IPS DF 19.7 (cell line): ENCODE results near the gene HNRNPLL.
A peak's percentile ranks its signal among the peaks of the same experiment; 100 is the strongest.
"Not testable (repeated sequence)": the region's sequence is repeated elsewhere in the genome, so short reads cannot be mapped to it uniquely, and the experiment has no call there.

Experiments used
- DNase-seq: peaks from one replicate; pipeline ENCODE4 v3.0.0-alpha.2; 2013; ENCODE audit warnings: low read depth, low spot score

Gene HNRNPLL

DNA sequence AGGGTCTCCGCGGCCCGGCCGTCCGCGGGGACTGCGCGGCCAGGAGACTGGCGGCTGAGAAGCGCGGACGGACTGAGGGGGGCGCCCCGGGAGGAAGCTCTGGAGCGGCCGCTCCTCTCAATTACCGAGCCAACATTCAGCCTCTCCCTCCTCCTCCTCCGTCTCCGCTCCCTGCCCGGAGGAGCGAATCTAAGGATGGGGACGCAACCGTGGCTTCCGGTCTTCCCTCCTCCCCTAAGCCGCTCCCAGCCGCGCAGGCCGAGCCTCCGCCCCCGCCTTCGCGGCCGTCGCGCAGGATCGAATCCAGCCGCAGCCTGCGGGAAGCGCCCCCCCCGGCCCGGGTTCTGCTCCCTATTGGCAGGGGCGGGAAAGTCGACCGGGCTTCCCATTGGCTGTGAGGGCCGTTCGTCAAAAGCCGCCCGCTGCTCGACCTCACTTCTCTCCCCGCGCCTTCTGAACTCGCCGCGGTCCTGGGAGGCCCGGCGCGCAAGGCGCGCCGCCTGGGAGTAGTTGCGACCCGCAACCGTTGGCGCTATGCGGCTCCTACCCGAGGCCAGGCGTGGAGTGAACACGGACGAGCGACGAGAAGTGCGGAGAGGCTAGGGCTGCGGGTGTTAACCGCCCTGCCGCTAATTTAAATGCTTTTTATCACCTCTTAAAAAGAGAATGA lies at the start of gene HNRNPLL:
Gene HNRNPLL, minus strand, starts transcription at position 197 of the 670 bp plus-strand sequence. CDS start 302 bp downstream, outside the sequence.
- peak; percentile 84 for DNase-seq

- DNase-seq, result no peak
Observed at GRCh38 chr2:38650717-38651116, 48.0 kb upstream of the HNRNPLL start.

DNA sequence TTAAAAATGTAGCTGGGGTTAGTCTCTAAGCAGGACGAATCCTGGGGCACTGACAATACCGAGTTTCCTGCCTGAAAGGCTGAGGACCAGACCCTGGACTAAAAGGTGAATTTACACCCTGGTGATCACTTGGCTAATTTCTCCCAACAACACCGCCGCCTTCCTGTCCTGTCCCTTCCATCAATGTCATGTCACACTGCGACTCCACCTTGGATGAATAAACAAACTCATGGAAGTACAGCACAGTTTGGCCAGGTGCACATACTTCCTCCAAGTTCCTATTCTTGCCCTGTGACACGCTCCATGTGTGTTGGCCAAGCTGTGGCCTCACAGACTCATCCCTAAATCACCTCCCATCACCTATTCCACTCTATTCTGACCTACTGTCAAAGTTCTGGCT lies 47.3 kb upstream of the HNRNPLL start:
- DNase-seq, result no peak

DNA sequence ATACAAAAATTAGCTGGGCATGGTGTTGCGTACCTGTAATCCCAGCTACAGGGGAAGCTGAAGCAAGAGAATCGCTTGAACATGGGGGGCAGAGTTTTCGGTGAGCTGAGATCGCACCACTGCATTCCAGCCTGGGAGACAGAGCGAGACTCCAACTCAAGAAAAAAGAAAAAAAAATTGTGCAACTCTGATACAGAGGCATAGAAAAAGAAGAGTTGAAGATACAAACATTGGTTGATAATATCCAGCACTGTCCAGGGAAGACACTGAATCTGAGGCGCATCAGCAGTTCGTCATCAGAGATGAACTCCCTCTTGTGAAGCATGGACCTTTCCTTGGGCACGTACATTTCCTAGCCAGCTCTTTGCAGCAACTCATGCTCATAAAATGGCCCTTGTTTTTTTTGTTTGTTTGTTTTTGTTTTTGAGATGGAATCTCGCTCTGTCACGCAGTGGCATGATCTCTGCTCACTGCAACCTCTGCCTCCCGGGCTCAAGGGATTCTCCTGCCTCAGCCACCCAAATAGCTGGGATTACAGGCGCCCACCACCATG lies 46.5 kb upstream of the HNRNPLL start:
- DNase-seq, result no peak

- no peak for DNase-seq
Observed at GRCh38 chr2:38648107-38648761, 45.5 kb upstream of the HNRNPLL start.

GRCh38 chr2:38643683-38644511 lies 41.2 kb upstream of the HNRNPLL start:
- DNase-seq, result not testable (repeated sequence)

DNA sequence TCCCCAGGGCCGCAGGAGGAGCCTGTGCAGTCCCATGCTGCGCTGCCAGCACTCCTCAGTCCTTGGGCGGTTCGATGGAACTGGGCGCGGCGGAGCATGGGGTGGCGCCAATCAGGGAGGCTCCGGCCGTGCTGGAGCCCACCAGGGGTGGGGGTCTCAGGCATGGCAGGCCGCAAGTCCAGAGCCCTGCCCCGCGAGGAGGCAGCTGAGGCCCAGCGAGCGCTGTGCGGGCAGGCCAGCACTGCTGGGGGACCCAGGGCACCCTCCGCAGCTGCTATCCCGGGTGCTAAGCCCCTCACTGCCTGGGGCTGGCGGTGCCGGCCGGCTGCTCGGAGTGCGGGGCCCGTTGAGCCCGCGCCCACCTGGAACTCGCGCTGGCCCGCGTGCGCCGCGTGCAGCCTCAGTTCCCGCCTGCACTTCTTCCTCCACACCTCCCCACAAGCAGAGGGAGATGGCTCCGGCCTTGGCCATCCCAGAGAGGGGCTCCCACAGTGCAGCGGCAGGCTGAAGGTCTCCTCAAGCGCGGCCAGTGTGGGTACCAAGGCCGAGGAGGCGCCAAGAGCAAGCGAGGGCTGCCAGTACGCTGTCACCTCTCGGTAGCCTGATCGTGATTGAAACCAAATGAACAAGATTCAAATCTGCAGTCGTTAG lies 40.4 kb upstream of the HNRNPLL start:
- no peak for DNase-seq

DNA sequence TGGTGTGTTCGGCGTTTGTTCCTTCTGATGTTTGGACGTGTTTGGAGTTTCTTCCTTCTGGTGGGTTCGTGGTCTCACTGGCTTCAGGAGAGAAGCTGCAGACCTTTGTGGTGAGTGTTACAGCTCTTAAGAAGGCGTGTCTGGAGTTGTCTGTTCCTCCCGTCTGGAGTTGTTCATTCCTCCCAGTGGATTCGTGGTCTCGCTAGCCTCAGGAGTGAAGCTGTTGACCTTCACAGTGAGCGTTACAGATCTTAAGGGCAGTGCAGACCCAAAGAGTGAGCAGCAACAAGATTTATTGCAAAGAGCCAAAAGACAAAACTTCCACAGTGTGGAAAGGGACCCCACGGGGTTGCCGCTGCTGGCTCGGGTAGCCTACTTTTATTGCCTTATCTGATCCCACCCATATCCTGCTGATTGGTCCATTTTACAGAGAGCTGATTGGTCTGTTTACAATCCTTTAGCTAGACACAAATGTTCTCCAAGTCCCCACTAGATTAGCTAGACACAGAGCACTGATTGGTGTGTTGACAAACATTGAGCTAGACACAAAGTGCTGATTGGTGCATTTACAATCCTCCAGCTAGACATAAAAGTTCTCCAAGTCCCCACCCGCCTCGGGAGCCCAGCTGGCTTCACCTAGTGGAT lies 39.8 kb upstream of the HNRNPLL start:
- not testable (repeated sequence) for DNase-seq

- no peak for DNase-seq
Observed at GRCh38 chr2:38636069-38636468, 33.3 kb upstream of the HNRNPLL start.

GRCh38 chr2:38635139-38635538 lies 32.4 kb upstream of the HNRNPLL start:
- no peak for DNase-seq

- no peak for DNase-seq
Observed at GRCh38 chr2:38634684-38635083, 32.0 kb upstream of the HNRNPLL start.

DNA sequence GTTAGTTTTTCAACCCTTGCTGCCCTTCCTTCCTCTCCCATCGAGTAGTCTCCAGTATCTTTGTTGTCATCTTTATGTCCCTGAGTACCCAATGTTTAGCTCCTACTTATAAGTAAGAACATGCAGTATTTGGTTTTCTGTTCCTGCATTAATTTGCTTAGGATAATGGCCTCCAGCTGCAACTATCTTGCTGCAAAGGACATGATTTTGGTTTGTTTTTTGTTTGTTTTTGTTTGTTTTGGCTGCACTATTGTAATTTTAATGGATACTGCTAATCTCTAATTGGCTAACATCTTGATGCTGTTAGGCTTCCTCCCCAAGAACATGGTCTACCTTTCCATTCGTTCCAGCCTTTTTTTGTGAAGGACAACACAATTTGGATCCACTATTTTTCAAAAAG lies 31.2 kb upstream of the HNRNPLL start:
- no peak for DNase-seq

DNA sequence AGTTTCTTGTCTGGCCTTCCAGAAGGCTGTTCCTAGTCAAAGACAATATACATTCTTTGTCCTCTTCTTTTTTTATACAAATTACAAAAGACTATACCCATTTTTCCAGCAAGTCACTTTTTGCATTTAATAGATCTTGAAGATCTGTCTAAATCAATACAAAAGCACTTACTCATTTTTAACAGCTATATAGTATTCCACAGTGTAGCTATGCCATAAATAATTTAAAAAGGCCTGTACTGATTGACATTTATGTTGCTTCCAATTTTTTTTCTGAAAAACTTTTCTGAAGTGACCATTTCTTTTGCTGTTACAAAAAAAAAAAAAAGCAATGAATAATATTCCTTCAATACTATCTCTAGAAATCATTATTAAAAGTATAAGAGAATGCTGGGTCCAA lies 30.3 kb upstream of the HNRNPLL start:
- no peak for DNase-seq

DNA sequence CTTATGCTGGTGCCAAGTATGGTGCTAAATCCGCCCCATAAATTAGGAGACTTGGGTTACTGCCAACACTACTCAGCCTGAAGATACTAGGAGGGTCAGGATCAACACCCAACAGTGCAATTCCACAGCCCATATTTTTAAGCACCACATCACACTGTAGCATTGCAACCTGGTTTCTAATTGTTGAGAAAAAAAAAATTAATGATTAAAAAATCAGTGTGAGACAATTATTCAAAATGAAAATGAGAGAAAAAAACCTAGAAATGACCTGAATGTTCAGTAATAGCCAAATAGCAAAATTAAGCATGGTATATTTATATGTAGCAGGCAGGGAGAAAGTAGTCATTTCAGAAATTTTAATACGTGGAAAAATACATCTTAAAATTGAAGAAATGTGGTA lies 29.2 kb upstream of the HNRNPLL start:
- DNase-seq, result no peak

DNA sequence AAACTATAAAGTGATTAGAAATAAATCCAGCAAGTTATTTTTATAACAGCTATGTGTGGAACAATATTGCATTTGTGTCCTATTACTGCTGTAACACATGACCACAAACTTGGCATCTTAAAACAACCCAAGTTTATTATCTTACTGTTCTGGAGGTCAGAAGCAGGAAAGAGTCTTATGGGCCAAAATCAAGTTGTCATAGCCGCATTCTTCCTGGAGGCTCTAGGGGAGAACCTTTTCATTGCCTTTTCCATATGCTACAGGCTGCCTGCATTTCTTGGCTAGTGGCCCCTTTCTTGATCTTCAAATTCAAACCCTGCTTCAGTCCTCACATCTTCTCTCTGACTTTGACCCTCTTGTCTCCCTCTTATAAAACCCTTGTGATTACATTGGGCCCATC lies 27.0 kb upstream of the HNRNPLL start:
- no peak for DNase-seq

- DNase-seq, result no peak
Observed at GRCh38 chr2:38627391-38627790, 24.7 kb upstream of the HNRNPLL start.

DNA sequence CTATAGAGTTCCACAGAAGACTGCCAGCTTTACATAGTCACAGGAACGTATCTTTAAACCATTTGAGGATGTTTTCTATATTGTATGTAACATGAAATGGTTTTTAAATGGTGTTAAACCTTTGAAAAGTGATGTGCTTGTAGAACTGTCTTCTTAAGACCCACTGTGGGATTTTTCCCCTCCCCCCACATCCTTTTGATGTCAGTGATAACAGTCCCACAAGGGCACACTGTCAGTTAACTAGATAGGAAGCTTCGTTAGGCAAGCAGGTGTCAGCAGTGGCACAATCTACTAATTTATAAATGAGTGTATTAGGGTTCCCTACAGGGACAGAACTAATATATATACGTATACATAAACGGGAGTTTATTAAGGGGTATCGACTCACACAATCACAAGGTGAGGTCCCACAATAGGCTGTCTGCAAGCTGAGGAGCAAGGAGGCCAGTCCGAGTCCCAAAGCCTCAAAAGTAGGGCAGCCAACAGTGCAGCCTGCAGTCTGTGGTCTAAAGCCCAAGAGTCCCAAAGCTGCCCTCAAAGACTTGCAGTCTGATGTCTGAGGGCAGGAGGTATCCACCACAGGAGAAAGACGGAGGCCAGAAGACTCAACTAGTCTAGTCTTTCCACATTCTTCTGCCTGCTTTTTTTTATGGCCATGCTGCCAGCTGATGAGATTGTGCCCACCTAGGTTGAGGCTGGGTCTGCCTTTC lies 23.8 kb upstream of the HNRNPLL start:
- no peak for DNase-seq

- DNase-seq, result no peak
Observed at GRCh38 chr2:38622210-38622609, 19.5 kb upstream of the HNRNPLL start.

DNA sequence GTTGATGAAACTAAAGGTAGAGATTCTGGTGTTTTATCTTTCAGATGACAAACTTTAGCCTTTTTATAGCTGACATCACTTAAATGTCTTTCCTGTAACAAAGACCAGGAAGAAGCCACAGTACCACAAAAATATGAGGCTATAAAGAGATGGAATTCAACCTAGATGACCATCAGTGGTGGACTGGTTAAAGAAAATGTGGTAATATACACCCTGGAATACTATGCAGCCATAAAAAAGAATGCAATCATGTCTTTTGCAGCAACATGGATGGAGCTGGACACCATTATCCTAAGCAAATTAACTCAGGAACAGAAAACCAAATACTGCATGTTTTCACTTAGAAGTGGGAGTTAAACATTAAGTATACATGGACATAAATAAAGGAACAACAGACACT lies 18.3 kb upstream of the HNRNPLL start:
- DNase-seq, result no peak

DNA sequence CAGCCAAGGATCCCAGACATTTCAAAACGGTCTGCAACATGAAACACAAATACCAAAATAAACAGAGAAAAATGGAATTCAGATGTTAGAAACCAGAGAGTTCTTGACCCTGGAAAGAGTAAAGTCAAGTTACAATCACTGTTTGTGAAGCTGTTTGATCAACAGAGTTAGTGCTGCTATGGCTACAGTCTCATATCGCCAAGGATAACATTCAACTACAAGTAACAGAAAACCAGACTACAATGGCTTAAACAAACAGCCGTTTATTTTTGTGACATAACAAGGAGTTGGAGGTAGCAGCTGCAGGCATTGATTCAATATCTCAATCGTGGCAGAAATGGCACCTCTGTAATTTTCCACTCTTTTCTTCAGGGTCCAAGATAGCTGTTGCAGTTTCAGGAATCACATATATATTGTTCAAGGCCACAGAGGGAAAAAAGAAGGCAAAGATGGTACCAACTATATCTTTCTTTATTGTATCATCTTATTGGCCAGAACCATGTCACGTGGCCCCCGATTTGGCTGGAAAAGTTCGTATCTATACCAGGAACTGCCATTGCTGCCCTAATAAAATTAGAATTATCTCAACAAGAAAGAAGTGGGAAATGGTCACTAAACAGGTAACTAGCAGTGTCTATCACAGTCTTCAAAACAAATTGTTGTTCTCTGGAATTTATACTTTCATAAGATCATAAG lies 17.7 kb upstream of the HNRNPLL start:
- DNase-seq, result no peak
